Measurements from ENCODE around the gene CSNK1E.

DNA sequence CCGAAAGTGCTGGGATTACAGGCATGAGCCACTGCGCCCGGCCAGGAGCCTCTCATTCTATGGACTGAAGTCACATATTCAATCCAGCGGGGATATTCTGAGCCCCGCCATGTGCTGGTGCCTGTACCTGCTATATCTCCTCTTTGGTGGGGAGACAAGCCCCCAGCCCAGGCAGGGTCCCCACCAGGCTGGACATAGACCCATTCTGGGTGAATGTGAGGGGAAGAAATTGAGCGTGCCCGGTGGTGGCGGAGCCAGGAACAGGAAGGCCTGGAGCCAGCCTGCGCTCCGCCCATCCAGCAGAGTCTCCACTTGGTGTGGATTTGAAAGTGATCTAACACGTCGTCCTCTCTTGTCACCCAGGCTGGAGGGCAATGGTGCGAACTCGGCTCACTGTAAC, 38.0 kb upstream of the CSNK1E start:
- TF ChIP-seq, protein P1, sequence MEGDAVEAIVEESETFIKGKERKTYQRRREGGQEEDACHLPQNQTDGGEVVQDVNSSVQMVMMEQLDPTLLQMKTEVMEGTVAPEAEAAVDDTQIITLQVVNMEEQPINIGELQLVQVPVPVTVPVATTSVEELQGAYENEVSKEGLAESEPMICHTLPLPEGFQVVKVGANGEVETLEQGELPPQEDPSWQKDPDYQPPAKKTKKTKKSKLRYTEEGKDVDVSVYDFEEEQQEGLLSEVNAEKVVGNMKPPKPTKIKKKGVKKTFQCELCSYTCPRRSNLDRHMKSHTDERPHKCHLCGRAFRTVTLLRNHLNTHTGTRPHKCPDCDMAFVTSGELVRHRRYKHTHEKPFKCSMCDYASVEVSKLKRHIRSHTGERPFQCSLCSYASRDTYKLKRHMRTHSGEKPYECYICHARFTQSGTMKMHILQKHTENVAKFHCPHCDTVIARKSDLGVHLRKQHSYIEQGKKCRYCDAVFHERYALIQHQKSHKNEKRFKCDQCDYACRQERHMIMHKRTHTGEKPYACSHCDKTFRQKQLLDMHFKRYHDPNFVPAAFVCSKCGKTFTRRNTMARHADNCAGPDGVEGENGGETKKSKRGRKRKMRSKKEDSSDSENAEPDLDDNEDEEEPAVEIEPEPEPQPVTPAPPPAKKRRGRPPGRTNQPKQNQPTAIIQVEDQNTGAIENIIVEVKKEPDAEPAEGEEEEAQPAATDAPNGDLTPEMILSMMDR (IDR thresholded peaks at IDR 0.05; ENCODE audit: low read depth, low read length, poor library complexity, severe bottlenecking) = no peak
- no peak for TF ChIP-seq EZH2phosphoT487 (IDR thresholded peaks at IDR 0.05; ENCODE audit: borderline replicate concordance, low read length)
